HK-2 (cell line): ENCODE results near the gene AAR2.
A peak's percentile ranks its signal among the peaks of the same experiment; 100 is the strongest.

Experiments
- DNase-seq: peaks from one replicate; pipeline ENCODE4 v3.0.0-alpha.2; 2018; ENCODE audit not compliant: unreplicated experiment

Gene AAR2

GRCh38 chr20:36235892-36236785, at the start of gene AAR2:
TSS of gene AAR2 (plus strand) at chr20:36236478. CDS start at chr20:36239869, 3,391 bp downstream.
- peak; percentile 86 for DNase-seq

- DNase-seq, result no peak
Observed at GRCh38 chr20:36193977-36194712, 42.1 kb upstream of the AAR2 start.

GRCh38 chr20:36196676-36197075, 39.6 kb upstream of the AAR2 start:
- no peak for DNase-seq

- DNase-seq, result peak; percentile 36
Observed at GRCh38 chr20:36197271-36197670, 39.0 kb upstream of the AAR2 start.

GRCh38 chr20:36199345-36200257, 36.7 kb upstream of the AAR2 start:
- DNase-seq, result peak; percentile 86

- DNase-seq, result no peak
Observed at GRCh38 chr20:36200451-36200850, 35.8 kb upstream of the AAR2 start.

GRCh38 chr20:36201198-36201597, 35.1 kb upstream of the AAR2 start:
- no peak for DNase-seq

- peak; percentile 81 for DNase-seq
Observed at GRCh38 chr20:36202891-36203338, 33.4 kb upstream of the AAR2 start.

GRCh38 chr20:36203861-36204260, 32.4 kb upstream of the AAR2 start:
- no peak for DNase-seq

GRCh38 chr20:36205026-36205425, 31.3 kb upstream of the AAR2 start:
- no peak for DNase-seq

- DNase-seq, result no peak
Observed at GRCh38 chr20:36206068-36206467, 30.2 kb upstream of the AAR2 start.

- DNase-seq, result no peak
Observed at GRCh38 chr20:36206641-36207040, 29.6 kb upstream of the AAR2 start.

- no peak for DNase-seq
Observed at GRCh38 chr20:36207602-36208001, 28.7 kb upstream of the AAR2 start.

- no peak for DNase-seq
Observed at GRCh38 chr20:36208257-36208656, 28.0 kb upstream of the AAR2 start.

GRCh38 chr20:36210436-36211021, 25.7 kb upstream of the AAR2 start:
- DNase-seq, result peak; percentile 45

- no peak for DNase-seq
Observed at GRCh38 chr20:36213362-36213761, 22.9 kb upstream of the AAR2 start.

GRCh38 chr20:36214684-36215256, 21.5 kb upstream of the AAR2 start:
- DNase-seq, result no peak

GRCh38 chr20:36215778-36216177, 20.5 kb upstream of the AAR2 start:
- no peak for DNase-seq

- no peak for DNase-seq
Observed at GRCh38 chr20:36216314-36217025, 19.8 kb upstream of the AAR2 start.

- DNase-seq, result no peak
Observed at GRCh38 chr20:36217226-36217625, 19.1 kb upstream of the AAR2 start.
